Left lobe of liver (tissue), 2 donors: ENCODE measurements around the gene CNKSR1. TPM values are rescaled to one million over a fixed set of nuclear protein-coding genes. Genes with fewer than 3 reads are reported as not detected.
"Not testable (repeated sequence)": the region's sequence is repeated elsewhere in the genome, so short reads cannot be mapped to it uniquely, and the experiment has no call there.

Experiments
- ATAC-seq: fragments of 200-7000 bp; cut with Tn5 transposase; one replicate; pipeline ENCODE4 v1.9.1; 2020; ENCODE audit warnings: mild to moderate bottlenecking, moderate library complexity
- DNase-seq: peaks from one replicate; pipeline ENCODE4 v3.0.0-alpha.2; 2020; ENCODE audit warnings: low spot score
- total RNA-seq: library from RNA; stranded (reverse); gene quantifications from one replicate; pipeline ENCODE4 v1.2.1, GENCODE V29; 2021
- donor health status: DM: no; HTN: no; CAD: no; lungs with moderate emphysema.
- donor health status: DM: no; HTN: yes; CAD: no.

CNKSR1 gene
- total RNA-seq, 1 donor from 2014 or later = 0.63 TPM

DNA sequence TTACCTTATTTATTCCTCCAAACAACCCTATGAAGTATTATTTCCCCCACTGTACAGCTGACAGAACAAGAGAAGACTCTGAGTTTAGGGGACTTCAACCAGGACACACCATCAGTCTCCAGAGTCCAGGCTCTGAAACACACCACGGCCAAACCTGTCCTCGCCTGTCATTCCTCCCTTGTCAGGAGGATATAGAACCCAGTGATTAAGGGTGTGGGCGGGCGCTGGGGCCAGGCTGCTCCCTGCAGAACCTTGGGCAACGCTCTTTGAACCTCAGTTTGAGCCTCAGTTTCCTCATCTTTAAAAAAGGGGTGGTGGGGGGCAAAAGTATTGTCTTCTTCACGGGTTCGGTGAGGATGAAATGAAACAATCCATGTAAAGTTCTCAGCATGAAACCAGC, 47.3 kb downstream of the CNKSR1 start:
- ATAC-seq = no peak
- DNase-seq = no peak

DNA sequence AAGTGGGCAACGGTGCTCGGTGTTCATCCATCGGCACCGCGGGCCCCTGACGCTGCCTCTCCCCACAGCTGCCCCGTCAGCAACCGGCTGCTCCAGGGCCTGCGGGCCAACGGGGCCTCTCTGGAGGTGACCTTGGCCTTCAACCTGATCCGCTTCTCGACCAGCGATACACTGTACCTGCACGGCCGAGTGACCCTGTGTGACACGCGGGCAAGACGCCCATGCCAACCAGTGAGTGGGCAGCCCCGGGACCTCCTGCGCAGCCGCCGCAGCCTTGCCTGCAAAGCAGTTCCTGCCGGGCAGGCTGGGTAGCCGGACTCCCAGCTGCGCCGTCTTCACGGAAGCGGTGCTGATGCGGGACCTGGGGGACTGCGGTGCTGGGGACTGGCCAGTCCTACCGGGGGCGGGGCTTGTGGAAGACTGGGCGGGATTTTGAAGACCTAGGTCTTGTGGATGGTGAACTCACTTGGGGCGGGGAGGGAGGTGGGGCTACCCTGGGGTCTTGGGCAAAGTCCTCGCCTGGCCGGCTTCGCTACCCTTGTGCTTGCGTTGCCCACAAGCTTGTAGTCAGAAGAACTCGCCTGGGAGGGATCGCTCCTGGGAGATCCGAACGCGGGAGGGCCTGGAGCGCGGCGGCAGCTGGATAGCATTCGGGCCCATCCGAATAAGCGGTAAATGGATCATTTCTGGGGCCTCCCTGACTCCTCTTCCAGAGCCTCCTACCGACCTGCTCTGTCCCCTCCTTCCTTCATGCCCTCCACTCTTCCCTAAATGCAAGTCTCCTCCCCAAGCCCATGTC, 47.9 kb downstream of the CNKSR1 start:
- DNase-seq (peak; percentile 95), ATAC-seq (peak; percentile 95)

DNA sequence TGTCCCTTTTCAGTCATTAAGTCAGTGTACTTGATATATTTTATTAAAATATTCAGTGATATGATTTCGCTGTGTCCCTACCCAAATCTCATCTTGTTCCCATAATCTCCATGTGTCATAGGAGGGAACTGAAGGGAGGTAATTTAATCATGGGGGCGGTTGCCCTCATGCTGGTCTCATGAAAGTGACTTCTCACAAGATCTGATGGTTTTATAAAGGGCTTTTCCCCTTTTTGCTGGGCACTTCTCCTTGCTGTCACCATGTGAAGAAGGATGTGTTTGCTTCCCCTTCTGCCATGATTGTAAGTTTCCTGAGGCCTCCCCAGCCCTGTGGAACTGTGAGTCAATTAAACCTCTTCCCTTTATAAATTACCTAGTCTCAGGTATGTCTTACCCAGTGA, 53.4 kb downstream of the CNKSR1 start:
- DNase-seq, ATAC-seq: not testable (repeated sequence)

DNA sequence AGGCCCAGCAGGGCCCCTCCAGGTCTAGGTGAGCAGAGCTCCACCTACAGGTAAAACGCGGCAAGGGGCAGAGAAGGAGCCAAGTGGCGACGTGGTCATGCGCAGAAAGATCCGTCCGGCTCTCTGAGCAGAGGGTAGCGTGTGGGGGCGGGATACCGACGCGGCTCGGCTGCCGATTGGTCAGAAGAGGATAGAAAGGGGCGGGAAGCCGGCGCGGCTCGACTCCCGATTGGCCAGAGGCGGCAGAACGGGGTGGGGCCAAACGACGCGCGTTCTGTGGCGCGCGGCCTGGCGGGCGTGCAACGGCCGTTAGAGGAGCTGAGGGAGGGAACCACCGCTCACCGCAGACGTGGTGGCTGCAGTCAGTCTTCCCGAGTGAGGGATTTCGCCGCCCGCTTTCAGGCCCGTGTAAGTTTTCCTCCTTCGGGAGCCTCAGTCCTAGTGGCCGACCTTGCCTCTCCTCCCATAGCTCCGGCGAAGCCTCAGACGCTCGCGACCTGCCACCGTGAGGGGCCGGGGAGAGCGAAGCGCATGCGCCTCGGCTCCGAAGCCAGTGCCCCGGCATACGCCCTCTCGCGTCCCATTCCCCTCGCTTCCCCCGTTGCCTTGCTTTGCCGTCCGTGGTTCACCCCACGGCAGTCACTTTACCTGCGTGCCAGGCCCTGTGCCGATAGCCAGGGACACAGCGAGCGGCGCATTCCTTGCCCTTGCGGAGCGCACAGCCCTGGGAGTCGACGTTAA, 56.8 kb downstream of the CNKSR1 start, which contains the start of gene CEP85:
CEP85 (plus strand) TSS at position 298 of the 741 bp plus-strand sequence. CDS start 5,584 bp downstream, outside the sequence.
- ATAC-seq = peak; percentile 89
- peak; percentile 99 for DNase-seq

DNA sequence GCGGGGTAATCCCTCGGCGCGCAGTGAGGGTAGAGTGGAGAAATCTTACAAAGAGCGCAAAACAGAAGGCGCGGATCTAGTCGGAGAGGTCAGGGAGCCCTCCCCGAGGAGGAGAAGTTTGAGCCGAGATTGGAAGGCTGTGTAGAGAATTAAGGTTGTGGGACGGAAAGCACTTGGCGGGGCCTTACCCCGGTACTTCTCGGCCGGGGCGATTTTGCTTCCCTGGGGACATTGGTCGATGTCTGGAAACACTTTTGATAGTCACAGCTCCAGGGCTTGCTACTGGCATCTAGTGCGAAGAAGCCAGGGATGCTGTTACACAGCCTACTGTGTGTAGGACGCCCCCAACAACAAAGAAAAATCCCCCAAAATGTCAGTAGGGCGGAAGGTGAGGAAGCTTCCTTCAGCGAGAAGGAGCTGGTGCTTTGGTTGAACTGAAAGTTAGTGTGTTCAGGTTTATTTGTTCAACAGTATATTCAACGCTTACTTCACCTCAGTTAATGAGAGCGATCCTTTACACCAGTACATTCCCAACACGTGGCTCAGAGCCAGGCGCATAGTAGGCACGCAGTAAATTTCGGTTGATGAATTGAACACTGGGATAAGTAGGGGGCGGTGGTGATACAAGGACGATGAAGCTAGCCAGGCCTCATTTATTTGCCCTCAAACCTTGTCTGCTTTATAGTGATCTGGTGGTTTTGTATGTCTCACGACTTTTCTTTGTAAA, 57.5 kb downstream of the CNKSR1 start:
- no peak for DNase-seq
- ATAC-seq = peak; percentile 3

DNA sequence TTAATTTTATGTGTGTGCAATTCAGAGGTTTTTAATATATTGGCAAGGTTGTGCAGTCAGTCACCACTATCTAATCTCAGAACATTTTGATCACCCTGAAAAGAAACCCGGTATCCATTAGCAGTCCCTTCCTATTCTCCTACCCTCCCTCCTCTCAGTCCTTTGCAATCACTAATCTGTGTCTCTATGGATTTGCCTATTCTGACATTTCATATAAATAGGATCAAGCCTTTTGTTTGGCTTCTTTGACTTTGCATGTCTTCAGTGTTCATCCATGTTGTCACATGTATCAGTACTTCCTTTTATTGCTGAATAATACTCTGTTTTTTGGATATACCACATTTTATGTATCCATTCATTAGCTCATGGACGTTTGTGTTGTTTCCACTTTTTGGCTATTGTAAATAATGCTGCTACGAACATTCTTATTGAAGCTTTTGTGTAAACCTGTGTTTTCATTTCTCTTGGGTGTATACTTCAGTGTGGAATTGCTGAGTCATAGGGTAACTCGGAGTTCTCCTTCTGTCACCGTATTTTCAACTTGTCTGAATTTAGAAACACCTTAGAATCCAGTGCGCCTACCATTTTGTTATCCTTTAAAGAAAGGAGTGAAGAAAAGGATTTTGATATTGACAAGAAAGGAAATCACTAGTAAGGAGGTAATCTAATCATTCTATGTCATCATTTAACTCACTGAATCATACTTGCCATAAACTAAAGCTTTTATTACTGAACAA, 60.1 kb downstream of the CNKSR1 start:
- no peak for ATAC-seq
- no peak for DNase-seq

Other genes with a start within 250 kb of the CNKSR1 start
- 23.1 TPM for gene PAFAH2, start 179.4 kb upstream of the CNKSR1 start, total RNA-seq
- gene EXTL1, start 155.7 kb upstream of the CNKSR1 start, total RNA-seq = not detected
- gene SLC30A2, start 131.4 kb upstream of the CNKSR1 start, total RNA-seq = 0.33 TPM
- 0.20 TPM for gene TRIM63, start 109.9 kb upstream of the CNKSR1 start, total RNA-seq
- gene PDIK1L, start 65.7 kb upstream of the CNKSR1 start, total RNA-seq = 6.3 TPM
- gene FAM110D, start 18.4 kb upstream of the CNKSR1 start, total RNA-seq = 0.28 TPM
- gene C1orf232, start 8.5 kb upstream of the CNKSR1 start, total RNA-seq = not detected
- gene ZNF593, start 7.6 kb upstream of the CNKSR1 start, total RNA-seq = 23.7 TPM
- gene ZNF593OS, start 5.7 kb upstream of the CNKSR1 start, total RNA-seq = not detected
- not detected for gene CATSPER4, start 13.1 kb downstream of the CNKSR1 start, total RNA-seq
- gene CEP85, start 56.7 kb downstream of the CNKSR1 start, total RNA-seq = 5.5 TPM
- gene SH3BGRL3, start 102.6 kb downstream of the CNKSR1 start, total RNA-seq = 31.5 TPM
- gene UBXN11, start 129.1 kb downstream of the CNKSR1 start, total RNA-seq = 7.8 TPM
- gene CD52, start 140.5 kb downstream of the CNKSR1 start, total RNA-seq = 3.0 TPM
- 0.18 TPM for gene CRYBG2, start 176.6 kb downstream of the CNKSR1 start, total RNA-seq
- not detected for gene ZNF683, start 195.3 kb downstream of the CNKSR1 start, total RNA-seq
- 1.1 TPM for gene LIN28A, start 233.3 kb downstream of the CNKSR1 start, total RNA-seq